Colonic mucosa (tissue), 4 donors: ENCODE measurements around the gene GPS1. TPM values are rescaled to one million over a fixed set of nuclear protein-coding genes. Genes with fewer than 3 reads are reported as not detected.

ENCODE experiments used
- DNase-seq: peaks from one replicate; pipeline ENCODE4 v3.0.0-alpha.2; 2020
- H3K27ac ChIP-seq: fragments of 200-600 bp; one replicate; pipeline ENCODE4 v1.8.0; 2021
- H3K27me3 ChIP-seq: fragments of 200-600 bp; one replicate; pipeline ENCODE4 v1.8.0; 2021
- H3K36me3 ChIP-seq: fragments of 200-600 bp; one replicate; pipeline ENCODE4 v1.8.0; 2021
- H3K4me1 ChIP-seq: fragments of 200-600 bp; one replicate; pipeline ENCODE4 v1.8.0; 2021; ENCODE audit warnings: mild to moderate bottlenecking
- H3K4me3 ChIP-seq: fragments of 200-600 bp; one replicate; pipeline ENCODE4 v1.8.0; 2021
- H3K9ac ChIP-seq, 2 donors: one replicate each; pipeline ENCODE4 v1.7.0; 2013; ENCODE audit warnings: control low read depth in 2 of 2, low read depth in 2 of 2, low read length in 2 of 2
- H3K9me3 ChIP-seq: fragments of 200-600 bp; one replicate; pipeline ENCODE4 v1.8.0; 2021
- intact Hi-C: fragments of 100-400 bp; cut with DNase I; formaldehyde crosslinking; loops from one replicate; pipeline ENCODE4 v1.14.1; 2022
- total RNA-seq, 2 donors: library from RNA; stranded (reverse); fragmentation: NEBNext Ultra II Directional in 1 of 2; extraction: Animal tissue kit (Norgen Biotek cat#: 25700) in 1 of 2; gene quantifications; one replicate each; pipeline ENCODE4 v1.2.1, GENCODE V29; 2021
- TF ChIP-seq, protein P1 (sequence below): fragments of 200-600 bp; IDR thresholded peaks from one replicate; pipeline ENCODE4 v1.8.0; 2022; ENCODE audit warnings: antibody characterized with exemption, mild to moderate bottlenecking
- donor health status: healthy.
- donor health status: DM: no; HTN: no; CAD: no.
- donor health status: DM: no; HTN: no; CAD: no.

GPS1 gene
- total RNA-seq, 2 donors from 2014 or later = 70.8 to 129 TPM

DNA sequence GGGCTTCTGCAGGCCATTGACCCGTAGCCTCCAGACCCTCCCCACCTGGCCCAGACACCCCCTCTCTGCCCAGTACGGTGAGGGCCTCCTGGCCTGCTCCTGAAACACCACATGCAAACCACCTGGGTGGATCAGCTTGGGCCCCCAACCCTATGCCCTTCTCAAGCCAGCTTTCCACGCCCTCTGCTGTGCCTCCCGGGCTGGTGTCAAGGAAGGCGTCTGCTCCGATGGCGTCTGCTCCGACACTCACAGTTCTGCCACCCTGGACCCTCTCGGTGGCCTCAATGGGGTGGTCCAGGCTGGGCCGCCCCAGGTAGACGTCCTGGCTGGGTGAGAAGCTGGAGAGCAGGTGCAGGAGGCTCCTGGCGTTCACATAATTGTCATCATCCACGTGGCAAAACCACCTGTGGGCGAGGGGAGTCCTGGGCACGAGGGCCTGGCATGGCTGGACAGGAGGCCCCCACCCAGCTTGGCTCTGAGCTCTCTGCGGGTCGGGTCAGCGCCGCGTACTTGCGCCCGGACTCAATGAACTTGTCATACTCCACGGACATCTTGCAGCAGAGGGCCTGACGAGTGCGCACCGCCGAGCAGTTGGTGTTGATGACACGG, 1.4 kb upstream of the GPS1 start:
- peak overlapping the region; percentile 69 to 70 for H3K9ac ChIP-seq
- H3K9me3 ChIP-seq = no peaks in the 10 kb centered on the region
- no peak overlapping the region for H3K27ac ChIP-seq
- intact Hi-C loops = no loop called here
- H3K4me1 ChIP-seq = peaks cover 16% of the 10 kb centered on the region
- H3K4me3 ChIP-seq = peak overlapping the region; percentile 94
- H3K36me3 ChIP-seq = no peaks in the 10 kb centered on the region
- TF ChIP-seq, protein P1, sequence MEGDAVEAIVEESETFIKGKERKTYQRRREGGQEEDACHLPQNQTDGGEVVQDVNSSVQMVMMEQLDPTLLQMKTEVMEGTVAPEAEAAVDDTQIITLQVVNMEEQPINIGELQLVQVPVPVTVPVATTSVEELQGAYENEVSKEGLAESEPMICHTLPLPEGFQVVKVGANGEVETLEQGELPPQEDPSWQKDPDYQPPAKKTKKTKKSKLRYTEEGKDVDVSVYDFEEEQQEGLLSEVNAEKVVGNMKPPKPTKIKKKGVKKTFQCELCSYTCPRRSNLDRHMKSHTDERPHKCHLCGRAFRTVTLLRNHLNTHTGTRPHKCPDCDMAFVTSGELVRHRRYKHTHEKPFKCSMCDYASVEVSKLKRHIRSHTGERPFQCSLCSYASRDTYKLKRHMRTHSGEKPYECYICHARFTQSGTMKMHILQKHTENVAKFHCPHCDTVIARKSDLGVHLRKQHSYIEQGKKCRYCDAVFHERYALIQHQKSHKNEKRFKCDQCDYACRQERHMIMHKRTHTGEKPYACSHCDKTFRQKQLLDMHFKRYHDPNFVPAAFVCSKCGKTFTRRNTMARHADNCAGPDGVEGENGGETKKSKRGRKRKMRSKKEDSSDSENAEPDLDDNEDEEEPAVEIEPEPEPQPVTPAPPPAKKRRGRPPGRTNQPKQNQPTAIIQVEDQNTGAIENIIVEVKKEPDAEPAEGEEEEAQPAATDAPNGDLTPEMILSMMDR = no peak
- DNase-seq = no peak
- H3K27me3 ChIP-seq = no peaks in the 10 kb centered on the region

- peaks cover 16% of the 10 kb centered on the region for H3K4me1 ChIP-seq
- peak overlapping the region; percentile 69 to 70 for H3K9ac ChIP-seq
- H3K36me3 ChIP-seq = no peaks in the 10 kb centered on the region
- intact Hi-C loops = no loop called here
- no peak for DNase-seq
- H3K9me3 ChIP-seq = no peaks in the 10 kb centered on the region
- H3K4me3 ChIP-seq = peak overlapping the region; percentile 94
- TF ChIP-seq, protein P1 = no peak
- no peak overlapping the region for H3K27ac ChIP-seq
- H3K27me3 ChIP-seq = no peaks in the 10 kb centered on the region
Observed at GRCh38 chr17:82050761-82051641, 697 bp upstream of the GPS1 start.

DNA sequence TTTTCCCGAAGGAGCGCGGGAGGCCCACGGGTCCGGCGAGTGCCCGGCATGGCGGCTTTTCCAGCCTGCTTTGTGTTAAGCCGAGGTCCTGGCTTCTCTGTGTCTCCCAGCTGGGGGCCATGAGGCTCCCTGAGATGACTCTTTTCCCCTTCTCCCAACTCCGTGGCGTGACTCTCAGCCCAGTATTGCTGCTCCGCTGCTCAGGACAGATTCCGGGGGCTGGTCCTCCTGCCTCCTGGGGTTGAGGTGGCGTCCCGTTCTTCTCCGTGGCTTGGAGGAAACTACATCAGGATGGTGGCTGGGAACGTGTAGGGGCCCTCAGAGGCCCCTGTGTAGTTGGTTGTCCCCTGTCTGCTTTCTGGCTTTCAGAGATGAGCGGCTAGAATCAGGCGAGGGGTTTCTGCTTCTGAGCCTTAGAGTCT, 951 bp downstream of the GPS1 start:
- Histone ChIP-seq H3K27me3 (no peaks in the 10 kb centered on the region), H3K27ac (no peak overlapping the region), H3K4me3 (peak overlapping the region; percentile 94), H3K9me3 (no peaks in the 10 kb centered on the region), H3K4me1 (peaks cover 16% of the 10 kb centered on the region), H3K9ac (peak overlapping the region; percentile 77 to 88), H3K36me3 (no peaks in the 10 kb centered on the region)
- TF ChIP-seq, protein P1 = no peak
- DNase-seq = no peak
- intact Hi-C loops = no loop called here

GRCh38 chr17:82053130-82053529, 1.4 kb downstream of the GPS1 start:
- Histone ChIP-seq H3K9me3 (no peaks in the 10 kb centered on the region), H3K9ac (peak overlapping the region; percentile 77 to 88), H3K27me3 (no peaks in the 10 kb centered on the region), H3K36me3 (peaks cover 2% of the 10 kb centered on the region), H3K4me3 (peak overlapping the region; percentile 94), H3K4me1 (peaks cover 16% of the 10 kb centered on the region), H3K27ac (no peak overlapping the region)
- no peak for DNase-seq
- TF ChIP-seq, protein P1 = no peak
- intact Hi-C loops = no loop called here

DNA sequence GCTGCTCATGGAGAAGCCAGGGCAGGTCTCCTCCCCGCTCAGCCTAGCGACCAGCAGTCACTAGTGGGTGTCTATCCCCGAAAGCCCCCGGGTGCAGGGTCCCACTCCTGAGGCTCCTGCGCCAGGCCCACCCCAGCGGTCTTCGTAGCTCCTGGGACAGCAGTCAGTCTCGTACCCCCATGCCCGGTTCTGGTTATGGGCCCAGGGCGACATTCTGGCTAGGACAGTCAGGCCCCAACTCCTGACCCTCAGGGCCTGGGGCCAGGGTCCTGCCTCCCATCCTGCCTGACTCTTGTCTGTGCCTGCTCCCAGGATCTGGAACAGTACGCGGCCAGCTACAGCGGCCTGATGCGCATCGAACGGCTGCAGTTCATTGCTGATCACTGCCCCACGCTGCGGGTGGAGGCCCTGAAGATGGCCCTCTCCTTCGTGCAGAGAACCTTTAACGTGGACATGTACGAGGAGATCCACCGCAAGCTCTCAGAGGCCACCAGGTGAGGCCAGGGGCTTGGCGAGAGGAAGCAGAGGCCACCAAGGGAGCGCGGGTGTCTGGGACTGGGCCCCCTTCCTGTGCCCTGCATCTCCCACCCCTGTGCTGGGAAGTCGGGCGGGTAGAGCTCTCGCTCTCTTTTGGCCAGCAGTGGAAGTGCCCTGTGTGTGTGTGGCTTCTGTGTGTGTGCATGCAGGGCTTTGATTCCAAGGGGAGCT, 2.0 kb downstream of the GPS1 start:
- peaks cover 6% of the 10 kb centered on the region for H3K36me3 ChIP-seq

More for the DNA sequence above, 2.0 kb downstream of the GPS1 start:
- DNase-seq = no peak
- Histone ChIP-seq H3K27ac (no peak overlapping the region), H3K9me3 (no peaks in the 10 kb centered on the region), H3K4me1 (peaks cover 16% of the 10 kb centered on the region), H3K27me3 (no peaks in the 10 kb centered on the region), H3K4me3 (no peak overlapping the region), H3K9ac (no peak overlapping the region)
- intact Hi-C loops = no loop called here
- TF ChIP-seq, protein P1 = no peak
